GM19351 (cell line): ENCODE results near the gene TECPR2.
"Not testable (repeated sequence)": the region's sequence is repeated elsewhere in the genome, so short reads cannot be mapped to it uniquely, and the experiment has no call there.

ENCODE experiments used
- ATAC-seq: cut with Tn5 transposase; IDR thresholded peaks from one replicate; pipeline ENCODE4 v1.9.1; 2021; ENCODE audit warnings: mild to moderate bottlenecking, moderate library complexity; ENCODE audit not compliant: unreplicated experiment

Gene TECPR2

GRCh38 chr14:102544747-102545460 lies 182.2 kb downstream of the TECPR2 start:
- ATAC-seq = no peak

- no peak for ATAC-seq
Measured at GRCh38 chr14:102545461-102546265, 182.9 kb downstream of the TECPR2 start.

- ATAC-seq = no peak
Measured at GRCh38 chr14:102548616-102549240, 186.0 kb downstream of the TECPR2 start.

DNA sequence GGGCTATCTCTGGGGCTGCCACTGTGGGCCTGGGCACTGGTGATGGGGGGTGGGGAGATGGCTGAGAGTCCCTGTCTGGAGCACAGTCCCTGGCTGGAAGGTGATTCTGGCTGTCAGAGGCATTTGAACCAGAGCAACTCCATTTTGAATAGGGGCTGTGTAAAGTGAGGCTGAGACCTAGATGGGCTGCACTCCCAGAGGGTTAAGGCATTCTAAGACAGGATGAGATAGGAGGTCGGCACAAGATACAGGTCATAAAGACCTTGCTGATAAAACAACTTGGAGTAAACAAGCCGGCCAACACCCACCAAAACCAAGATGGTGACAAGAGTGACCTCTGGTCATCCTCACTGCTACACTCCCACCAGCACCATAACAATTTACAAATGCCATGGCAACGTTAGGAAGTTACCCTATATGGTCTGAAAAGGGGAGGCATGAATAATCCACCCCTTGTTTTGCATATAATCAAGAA lies 188.2 kb downstream of the TECPR2 start:
- ATAC-seq = not testable (repeated sequence)
